Lung (tissue), 12 donors: ENCODE data around the gene CAMKMT. TPM values are rescaled to one million over a fixed set of nuclear protein-coding genes. Genes with fewer than 3 reads are reported as not detected.

Experiments
- ATAC-seq: fragments of 200-7000 bp; cut with Tn5 transposase; one replicate; pipeline ENCODE4 v1.9.1; 2020; ENCODE audit warnings: moderate number of reproducible peaks; ENCODE audit not compliant: insufficient read depth, low FRiP score
- DNase-seq, 3 donors: peaks; one replicate each; pipeline ENCODE4 v3.0.0-alpha.2; 2013 to 2017
- H3K27ac ChIP-seq, 2 donors: one replicate each; pipeline ENCODE4 v1.5.1; 2013; ENCODE audit warnings: mild to moderate bottlenecking in 2 of 2, moderate library complexity in 2 of 2, control low read depth in 1 of 2, inconsistent platforms in 1 of 2, low read depth in 1 of 2, low read length in 1 of 2
- H3K27me3 ChIP-seq, 3 donors: one replicate each; pipeline ENCODE4 v1.5.1; 2013; ENCODE audit warnings: low read length in 2 of 3; ENCODE audit not compliant: control insufficient read depth in 3 of 3, insufficient read depth in 3 of 3
- H3K36me3 ChIP-seq, 4 donors: one replicate each; pipeline ENCODE4 v1.5.1; 2013; ENCODE audit warnings: low read length in 4 of 4, mild to moderate bottlenecking in 1 of 4, moderate library complexity in 1 of 4; ENCODE audit not compliant: control insufficient read depth in 4 of 4, insufficient read depth in 4 of 4
- H3K4me1 ChIP-seq, 5 donors: one replicate each; pipeline ENCODE4 v1.5.1; 2013; ENCODE audit warnings: low read length in 5 of 5, mild to moderate bottlenecking in 2 of 5, moderate library complexity in 1 of 5; ENCODE audit not compliant: control insufficient read depth in 5 of 5, insufficient read depth in 5 of 5
- H3K4me3 ChIP-seq: one replicate; pipeline ENCODE4 v1.5.1; 2013; ENCODE audit warnings: mild to moderate bottlenecking, control low read depth, moderate library complexity
- H3K9ac ChIP-seq, 2 donors: one replicate each; pipeline ENCODE4 v1.5.1; 2013; ENCODE audit warnings: low read length in 2 of 2, control low read depth in 1 of 2; ENCODE audit not compliant: insufficient read depth in 1 of 2
- H3K9me3 ChIP-seq, 4 donors: one replicate each; pipeline ENCODE4 v1.5.1; 2013; ENCODE audit warnings: low read length in 3 of 4, mild to moderate bottlenecking in 1 of 4, moderate library complexity in 1 of 4; ENCODE audit not compliant: control insufficient read depth in 4 of 4, insufficient read depth in 3 of 4
- CTCF ChIP-seq: IDR thresholded peaks from 2 replicates; pipeline ENCODE4 v1.5.1; 2012; ENCODE audit warnings: mild to moderate bottlenecking; ENCODE audit errors: control extremely low read depth, extremely low read depth
- WGBS, 2 donors: extraction: QIAGEN DNeasy Blood & Tissue Kit; methylation state at CpG; one replicate each; pipeline ENCODE4 v1.1.7; 2013; 5-methylcytosine and 5-hydroxymethylcytosine counted together
- polyA plus RNA-seq, 2 donors: library from polyadenylated mRNA; stranded (reverse); fragments of 200-250 nt; gene quantifications; one replicate each; pipeline ENCODE4 v1.2.1, GENCODE V29; 2013
- total RNA-seq, 2 donors: library from RNA; depleted of rRNA in 1 of 2; stranded (reverse); fragments of >200 nt in 1 of 2; gene quantifications; one replicate each; pipeline ENCODE4 v1.2.1, GENCODE V29; 2014 to 2021
- donor health status: control.
- donor health status: control.
- donor health status: Bipolar disorder and iron deficiency.
- donor health status: healthy.
- donor health status: DM: yes; HTN: yes; CAD: no.

CAMKMT gene
- total and polyA plus RNA-seq, 4 donors = 3.6 to 19.7 (median 8.4) TPM

- WGBS, 2 donors = 97 to 99% methylated on average over 3 of the region's 3 CpGs
- Histone ChIP-seq H3K27me3 (no peaks in the 10 kb centered on the region), H3K9ac (no peak overlapping the region), H3K27ac (no peak overlapping the region), H3K4me1 (peaks cover 0 to 8% (median 0%) of the 10 kb centered on the region in 5 donors), H3K36me3 (peaks cover 0 to 2% (median 0%) of the 10 kb centered on the region in 4 donors), H3K4me3 (no peak overlapping the region), H3K9me3 (peaks cover 0 to 6% (median 0%) of the 10 kb centered on the region in 4 donors)
- TF ChIP-seq CTCF = no peak
- DNase-seq (no peak), ATAC-seq (no peak)
Measured at GRCh38 chr2:44462934-44463849, 101.4 kb downstream of the CAMKMT start.

DNA sequence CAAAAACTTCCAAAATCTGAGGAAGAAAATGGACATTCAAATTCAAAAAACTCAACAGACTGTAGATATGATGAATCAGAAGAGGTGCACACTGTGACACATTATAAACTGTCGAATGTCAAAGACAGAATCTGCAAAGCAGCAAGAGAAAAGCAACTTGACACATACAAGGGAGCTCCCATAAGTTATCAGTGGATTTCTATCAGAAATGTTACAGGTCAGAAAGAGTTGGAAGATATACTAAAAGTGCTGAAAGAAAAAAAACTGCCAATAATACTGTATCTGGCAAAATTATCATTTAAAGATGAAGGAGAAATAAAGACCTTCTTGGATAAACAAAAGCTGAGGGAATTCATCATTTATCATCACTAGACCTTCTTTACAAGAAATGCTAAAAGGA is 102.7 kb downstream of the CAMKMT start:
- no peak for ATAC-seq
- no peak overlapping the region for H3K4me3 ChIP-seq
- H3K27ac ChIP-seq = no peak overlapping the region
- WGBS, 2 donors = 96 to 100% methylated on average over 1 of the region's 1 CpG
- H3K27me3 ChIP-seq = no peaks in the 10 kb centered on the region
- no peak for DNase-seq
- peaks cover 0 to 6% (median 0%) of the 10 kb centered on the region in 4 donors for H3K9me3 ChIP-seq
- no peak overlapping the region for H3K9ac ChIP-seq
- TF ChIP-seq CTCF = no peak
- H3K36me3 ChIP-seq = peaks cover 0 to 2% (median 0%) of the 10 kb centered on the region in 4 donors
- H3K4me1 ChIP-seq = peaks cover 0 to 7% (median 0%) of the 10 kb centered on the region in 5 donors

DNA sequence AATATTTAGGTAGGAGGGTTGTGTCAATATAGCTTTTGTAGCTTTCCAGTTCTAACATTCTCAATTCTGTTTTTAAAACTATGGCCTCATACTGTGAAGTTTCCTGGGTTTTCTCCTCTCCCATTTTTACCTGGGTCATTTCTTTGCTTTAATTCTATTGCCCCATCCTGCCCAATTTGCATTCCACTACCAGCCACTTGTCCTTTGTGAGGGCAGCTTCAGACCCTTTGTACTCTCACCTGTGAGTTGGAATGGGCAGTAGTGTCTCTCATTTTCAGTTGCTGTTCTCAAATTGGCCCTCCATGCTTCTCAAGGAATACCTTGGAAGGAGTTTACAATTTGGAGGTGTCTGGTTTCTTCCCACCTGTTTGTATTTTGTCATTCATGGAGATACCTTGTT is 108.4 kb downstream of the CAMKMT start:
- DNase-seq (no peak), ATAC-seq (no peak)
- peaks cover 0 to 4% (median 0%) of the 10 kb centered on the region in 4 donors for H3K9me3 ChIP-seq

More for the DNA sequence above, 108.4 kb downstream of the CAMKMT start:
- no peaks in the 10 kb centered on the region for H3K36me3 ChIP-seq
- H3K27ac ChIP-seq = no peak overlapping the region
- H3K4me1 ChIP-seq = no peaks in the 10 kb centered on the region
- no peak for TF ChIP-seq CTCF
- no peaks in the 10 kb centered on the region for H3K27me3 ChIP-seq
- H3K4me3 ChIP-seq = no peak overlapping the region
- H3K9ac ChIP-seq = no peak overlapping the region
